Articular chondrocyte of knee joint (primary cell): ENCODE measurements around the gene AMELY. TPM values are rescaled to one million over a fixed set of nuclear protein-coding genes. Genes with fewer than 3 reads are reported as not detected.

ENCODE experiments used
- total RNA-seq: library from RNA; depleted of rRNA; stranded (reverse); fragments of >200 nt; gene quantifications from 2 replicates; pipeline ENCODE4 v1.2.3, GENCODE V29; 2012

The AMELY gene
- not detected in 2 replicates for total RNA-seq

DNA sequence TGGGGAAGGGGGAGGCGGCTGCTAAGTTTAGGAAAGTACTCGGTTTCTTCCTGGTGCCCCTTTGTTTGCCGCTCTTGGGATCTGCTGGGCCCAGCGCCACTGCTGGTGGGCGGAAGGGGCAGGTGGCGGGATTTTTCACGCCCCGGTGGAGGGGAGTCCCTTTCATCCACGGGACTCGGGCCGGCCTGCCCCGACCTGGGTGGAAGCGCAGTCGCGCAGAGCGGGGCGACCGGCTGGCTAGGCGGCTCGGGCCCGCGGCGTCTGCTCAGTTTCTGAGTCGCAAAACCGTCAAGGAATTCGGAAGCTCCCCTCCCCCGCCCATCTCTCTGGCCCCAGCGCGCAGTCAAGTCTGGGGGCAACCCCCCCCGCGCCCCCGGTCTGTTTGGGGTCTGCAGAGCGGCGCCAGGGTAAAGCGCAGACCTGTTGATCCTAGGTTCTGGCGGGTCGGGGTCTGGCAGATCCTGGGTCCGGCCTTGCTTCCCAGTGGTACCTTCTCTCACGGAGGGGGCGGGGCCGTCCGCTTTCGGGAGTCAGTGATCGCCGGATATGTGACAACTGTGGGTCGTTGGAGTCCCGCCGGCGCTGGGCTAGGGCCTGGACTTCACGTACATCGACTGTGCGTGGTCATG, at the start of gene AMELY:
AMELY (minus strand) TSS at position 500 of the 629 bp plus-strand sequence. CDS start 39,144 bp downstream, outside the sequence.

DNA sequence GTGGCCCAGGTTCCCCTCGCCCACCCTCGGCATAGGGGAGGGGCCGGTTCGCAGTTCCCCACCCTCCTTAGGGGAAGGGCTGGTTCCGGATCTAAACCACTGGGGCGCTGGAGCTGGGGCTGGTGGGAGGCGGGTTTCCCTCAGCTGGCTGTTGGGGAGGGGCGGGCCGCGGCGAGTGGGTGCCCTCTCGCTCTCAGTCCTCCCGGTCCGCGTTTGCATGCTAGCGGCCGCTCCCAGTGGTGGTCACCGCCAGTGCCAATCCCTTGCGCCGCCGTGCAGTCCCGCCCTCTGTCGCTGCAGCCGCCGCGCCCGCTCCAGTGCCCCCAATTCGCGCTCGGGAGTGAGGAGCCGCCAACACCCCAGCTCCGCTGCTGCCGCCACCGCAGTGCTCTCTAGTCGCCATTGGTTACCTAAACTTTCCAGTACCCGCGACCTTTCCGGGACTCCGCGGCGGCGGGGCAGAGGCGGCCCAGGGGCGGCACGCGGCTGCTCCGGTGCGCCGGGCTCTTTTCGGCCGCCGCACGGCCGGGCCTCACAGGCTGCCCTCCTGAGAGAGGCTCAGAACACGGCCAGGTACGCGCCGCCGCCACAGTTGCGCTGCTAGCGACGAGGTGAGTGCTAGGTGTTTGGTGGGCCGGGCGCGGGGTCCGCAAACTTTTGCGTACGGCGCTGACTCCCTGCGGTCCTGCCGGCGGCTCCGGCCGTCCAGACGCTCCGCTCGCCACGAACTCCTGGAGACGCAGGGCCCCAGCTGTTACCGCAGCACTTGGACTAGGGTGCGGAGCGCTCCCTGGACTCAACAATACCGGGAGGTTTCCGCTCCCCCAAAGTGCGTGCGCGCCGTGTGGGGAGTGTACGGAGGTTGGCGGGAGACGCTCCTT, 940 bp downstream of the AMELY start, which contains the start of gene TBL1Y:
TBL1Y (plus strand) TSS at position 326 of the 881 bp plus-strand sequence. CDS start 114,388 bp downstream, outside the sequence.

Other genes starting within 250 kb of the AMELY start
- gene TBL1Y, start 1.1 kb downstream of the AMELY start, total RNA-seq = not detected in 2 replicates